GM20431 (cell line): ENCODE measurements around the gene PLEKHG3.

Experiments
- in situ Hi-C: fragments of 300-500 bp; cut with MseI, MboI; formaldehyde crosslinking; loops from one replicate; pipeline ENCODE4 v1.15.0; 2020; ENCODE audit warnings: low sequenced_read_pairs; ENCODE audit not compliant: unreplicated experiment

PLEKHG3 gene

GRCh38 chr14:64758691-64759554 lies 54.7 kb downstream of the PLEKHG3 start:
- in situ Hi-C loops = no loop called here

DNA sequence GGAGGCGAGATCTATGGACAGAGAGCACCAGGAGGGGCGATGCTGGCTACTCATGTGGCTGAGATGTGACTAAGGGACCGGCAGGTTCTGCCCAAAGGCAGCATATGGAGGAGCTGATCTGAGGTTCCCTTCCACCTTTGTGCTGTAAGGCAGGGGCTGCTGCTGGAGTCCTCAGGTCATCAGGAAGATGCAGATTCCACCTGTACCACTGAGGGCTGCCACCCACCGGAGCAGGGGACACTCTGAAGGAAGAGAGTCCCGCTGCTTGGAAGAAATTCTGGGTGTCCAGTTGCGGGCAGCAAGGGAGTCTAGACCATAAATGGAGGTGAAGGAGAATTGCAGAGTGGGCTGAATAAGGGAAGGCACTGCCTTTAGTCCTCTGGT lies 55.3 kb downstream of the PLEKHG3 start:
- in situ Hi-C loops = no loop called here

- in situ Hi-C loops = no loop called here
Observed at GRCh38 chr14:64760146-64760755, 56.0 kb downstream of the PLEKHG3 start.

- in situ Hi-C loops = no loop called here
Observed at GRCh38 chr14:64760916-64761315, 56.7 kb downstream of the PLEKHG3 start.

- in situ Hi-C loops = no loop called here
Observed at GRCh38 chr14:64761441-64762043, 57.3 kb downstream of the PLEKHG3 start.

DNA sequence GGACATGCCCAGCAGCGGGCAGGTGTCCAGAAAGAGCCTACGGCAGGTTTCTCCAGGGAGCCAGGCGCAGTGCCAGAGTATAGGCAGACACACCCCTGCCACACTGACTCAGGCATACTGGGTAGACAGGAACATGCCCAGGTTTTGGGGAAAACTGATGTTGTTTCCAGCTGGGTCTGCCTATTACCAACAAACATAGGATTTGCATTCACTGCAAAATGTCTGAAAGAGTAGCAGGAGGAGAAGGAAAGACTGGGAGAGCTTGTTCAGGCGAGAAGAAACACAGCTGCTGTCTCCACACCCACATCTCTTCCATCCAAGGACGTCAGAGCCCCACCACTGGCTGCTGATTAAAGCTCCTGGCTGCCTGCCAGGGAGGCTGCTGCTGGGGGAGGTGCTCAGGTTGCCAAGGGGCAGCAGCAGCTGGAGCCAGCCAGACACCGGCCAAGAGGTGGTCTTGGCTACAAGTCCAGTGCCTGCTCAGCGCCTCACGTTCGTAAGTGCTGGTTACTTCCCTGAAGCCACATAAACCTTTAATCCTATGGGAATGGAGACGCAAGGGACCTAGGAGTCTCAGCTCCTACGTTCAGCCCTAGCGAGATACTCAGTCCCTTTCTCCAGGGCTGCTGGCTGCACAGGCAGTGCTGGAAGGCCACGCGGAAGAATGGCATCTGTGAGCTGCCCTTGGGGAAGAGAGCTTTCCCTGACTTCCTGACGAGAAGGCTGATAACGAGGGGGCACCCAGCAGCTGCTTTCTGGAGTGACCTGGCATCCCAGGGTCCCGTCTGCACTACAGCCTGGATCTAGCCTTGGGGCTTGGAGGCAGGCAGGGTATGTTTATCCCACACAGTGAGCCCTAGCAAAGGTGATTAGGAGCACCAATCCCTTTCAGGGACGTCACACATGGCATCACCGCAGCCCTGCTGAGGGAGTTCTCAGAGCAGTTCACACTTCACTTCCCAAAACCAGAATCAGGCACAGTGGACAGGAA lies 58.1 kb downstream of the PLEKHG3 start:
- in situ Hi-C loops = no loop called here

DNA sequence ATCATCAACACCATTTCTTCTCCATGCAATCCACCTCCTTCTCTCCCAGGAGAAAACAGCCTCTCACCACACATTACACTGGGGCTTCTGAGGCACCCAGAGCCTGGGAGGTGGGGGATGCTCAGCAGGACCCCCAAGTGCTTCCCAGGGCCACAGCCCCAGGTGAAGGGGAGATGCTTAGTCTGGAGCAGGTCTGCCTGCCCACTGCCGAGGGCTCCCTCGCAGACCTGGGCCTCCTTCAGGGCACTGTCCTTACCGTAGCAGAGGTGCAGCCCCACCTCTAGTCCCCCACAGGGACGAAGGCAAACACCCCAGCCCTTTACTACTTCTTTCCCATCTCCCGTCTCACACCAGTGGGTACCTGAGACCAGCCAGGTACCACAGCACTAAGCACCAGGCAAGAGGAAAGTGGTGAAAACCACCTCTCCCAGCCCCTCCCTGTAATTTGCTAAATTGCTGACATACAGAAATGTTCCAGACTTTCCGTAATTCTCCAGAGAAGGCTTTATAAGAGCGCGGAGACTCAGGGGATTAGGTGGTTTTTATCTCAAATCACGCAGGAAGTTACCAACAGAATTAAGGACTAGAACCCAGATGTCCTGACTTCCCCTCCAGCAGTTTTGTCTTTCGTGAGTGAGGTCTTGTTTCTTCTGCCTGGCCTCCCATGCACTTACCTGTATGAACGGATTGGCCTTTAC lies 59.0 kb downstream of the PLEKHG3 start:
- in situ Hi-C loops = no loop called here

DNA sequence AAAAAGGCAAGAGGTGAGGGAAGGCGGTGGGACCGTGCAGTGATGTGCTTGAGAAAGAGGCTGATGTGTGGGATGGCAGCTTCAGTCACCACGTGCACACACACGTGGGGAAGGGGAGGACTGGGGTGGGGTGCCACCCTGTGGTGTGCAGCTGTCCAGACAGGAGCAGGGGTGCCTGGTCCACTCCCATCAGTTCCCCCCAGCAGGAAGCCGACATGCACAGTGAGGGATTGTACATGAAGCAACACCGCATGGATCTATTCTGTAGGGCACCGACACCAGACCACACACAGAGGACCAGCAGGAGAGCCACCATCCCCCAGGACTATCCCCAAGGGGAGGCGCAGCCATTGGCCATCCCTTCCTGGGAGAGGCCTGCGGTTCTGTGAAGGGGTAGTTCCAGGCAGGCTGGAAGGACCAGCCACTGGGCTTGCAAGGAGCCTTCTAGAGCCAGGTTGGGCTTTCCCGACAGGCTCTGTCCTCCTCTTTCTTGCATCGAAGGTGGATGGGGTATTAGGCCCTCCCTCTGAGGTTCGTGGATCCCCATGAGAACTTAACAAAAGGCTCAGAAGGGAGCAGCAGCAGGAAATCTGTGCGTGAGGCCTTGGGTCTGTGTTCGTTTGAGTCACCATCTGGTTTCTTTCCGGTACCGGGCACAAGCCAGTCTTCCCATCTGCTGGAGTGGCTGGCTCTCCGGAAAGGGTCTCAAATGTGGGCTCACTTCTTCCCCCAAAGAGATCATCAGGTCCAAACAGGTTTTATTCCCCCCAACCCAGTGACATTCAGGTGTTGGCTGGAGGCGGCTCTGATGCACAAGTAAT lies 59.8 kb downstream of the PLEKHG3 start:
- in situ Hi-C loops = no loop called here

- in situ Hi-C loops = no loop called here
Observed at GRCh38 chr14:64764641-64765520, 60.7 kb downstream of the PLEKHG3 start.

GRCh38 chr14:64765740-64766302 lies 61.6 kb downstream of the PLEKHG3 start:
- in situ Hi-C loops = no loop called here

DNA sequence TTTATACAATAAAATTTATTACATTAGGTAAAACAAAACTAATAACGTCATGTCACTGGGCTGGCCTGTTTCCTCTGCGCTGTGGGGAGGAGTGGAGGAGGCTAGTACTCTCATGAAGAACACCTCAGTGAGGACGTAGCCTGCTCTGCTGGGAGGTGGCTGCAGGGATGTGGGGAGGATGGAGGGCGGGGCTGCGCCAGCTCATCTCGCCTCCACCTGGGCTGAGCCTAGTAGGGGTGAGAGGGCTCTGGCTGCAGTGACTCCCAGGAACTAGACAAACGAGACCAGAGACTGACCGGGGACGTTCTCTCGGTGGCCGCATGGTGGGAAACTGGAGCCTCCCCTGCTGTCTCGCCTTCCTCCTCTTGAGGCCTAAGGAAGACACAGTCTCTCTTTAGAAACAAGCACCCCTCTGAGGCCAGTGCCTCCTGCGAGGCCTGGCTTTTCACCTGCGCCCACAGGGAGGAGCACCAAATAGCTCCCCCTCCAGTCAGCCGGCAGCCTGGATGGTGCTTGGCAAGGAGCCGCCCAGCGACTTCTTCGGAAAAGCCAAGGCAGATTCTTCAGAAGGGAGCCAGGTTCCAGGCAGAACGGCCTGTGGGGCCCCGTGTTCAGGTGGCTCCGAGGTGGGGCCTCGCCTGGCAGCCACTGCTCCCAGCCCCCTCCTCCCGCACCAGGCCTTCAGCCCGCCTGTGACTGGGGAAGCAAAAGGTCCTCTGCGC lies 62.4 kb downstream of the PLEKHG3 start:
- in situ Hi-C loops = no loop called here

DNA sequence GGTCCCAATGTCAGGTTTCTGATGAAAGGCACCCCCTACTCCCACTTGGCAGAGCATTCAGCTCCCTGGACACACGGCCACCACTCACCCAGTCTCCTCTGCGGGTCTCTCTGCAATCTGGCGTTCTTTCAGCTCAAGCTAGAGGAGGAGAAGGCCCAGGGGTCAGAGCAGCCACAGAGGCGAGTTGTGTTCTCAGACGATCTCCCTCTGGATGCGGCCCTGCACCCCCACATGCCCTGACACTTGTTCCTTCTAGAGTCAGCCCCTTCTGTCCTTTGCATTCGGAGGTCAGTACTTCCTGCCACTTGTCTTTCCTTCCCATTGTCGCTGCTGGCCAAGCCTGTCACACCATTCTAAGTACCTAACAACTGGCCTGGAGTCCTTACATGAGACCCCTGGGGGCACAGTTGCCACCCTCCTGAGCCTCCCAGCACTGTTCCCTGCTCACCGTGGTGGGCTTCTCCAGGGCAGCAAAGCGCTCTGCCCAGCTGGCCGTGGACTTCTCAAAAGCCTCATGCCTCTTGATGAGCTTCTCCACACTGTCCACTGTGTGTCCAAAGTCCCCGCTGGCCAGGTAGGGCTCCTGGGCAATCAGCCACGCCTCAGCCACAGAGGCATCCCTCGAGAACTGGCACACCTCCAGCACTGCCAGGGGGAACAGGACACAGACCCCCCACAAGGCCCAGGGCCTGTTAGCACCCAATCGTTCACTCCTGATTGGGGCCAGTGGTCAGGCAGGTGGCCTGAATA lies 63.2 kb downstream of the PLEKHG3 start:
- in situ Hi-C loops = no loop called here

DNA sequence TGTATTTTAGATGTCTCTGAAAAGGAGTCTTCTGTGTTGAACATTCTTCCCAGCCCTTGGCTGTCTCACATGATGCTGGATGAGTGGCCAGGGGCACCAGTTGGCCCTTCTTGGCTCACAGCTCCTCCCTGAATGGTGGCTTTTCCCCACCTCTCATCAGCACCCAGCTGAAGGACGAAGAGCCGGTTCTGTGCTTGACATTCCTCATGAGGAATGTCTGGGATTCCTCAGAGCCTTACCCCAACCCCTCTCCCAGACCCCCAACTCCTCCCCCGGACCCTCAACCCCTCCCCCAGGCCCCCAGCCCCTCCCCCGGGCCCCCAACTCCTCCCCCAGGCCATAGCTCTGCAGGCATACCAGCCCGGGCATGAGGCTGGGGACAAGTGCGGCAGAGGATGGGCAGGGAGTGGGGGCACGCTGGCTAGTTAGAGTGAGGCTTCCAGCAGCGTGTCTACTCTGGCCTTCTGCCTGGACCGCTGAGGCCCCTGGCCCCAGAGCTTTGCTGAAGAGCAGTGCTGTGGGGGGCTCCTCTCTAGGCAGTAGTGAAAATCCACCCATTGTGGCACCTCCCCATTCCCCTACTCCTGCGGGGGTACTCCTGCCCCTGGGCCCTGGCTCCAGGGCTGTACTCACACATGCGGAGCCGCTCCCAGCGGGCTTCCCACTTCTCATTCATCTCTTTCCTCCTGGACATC lies 64.3 kb downstream of the PLEKHG3 start:
- in situ Hi-C loops = no loop called here

DNA sequence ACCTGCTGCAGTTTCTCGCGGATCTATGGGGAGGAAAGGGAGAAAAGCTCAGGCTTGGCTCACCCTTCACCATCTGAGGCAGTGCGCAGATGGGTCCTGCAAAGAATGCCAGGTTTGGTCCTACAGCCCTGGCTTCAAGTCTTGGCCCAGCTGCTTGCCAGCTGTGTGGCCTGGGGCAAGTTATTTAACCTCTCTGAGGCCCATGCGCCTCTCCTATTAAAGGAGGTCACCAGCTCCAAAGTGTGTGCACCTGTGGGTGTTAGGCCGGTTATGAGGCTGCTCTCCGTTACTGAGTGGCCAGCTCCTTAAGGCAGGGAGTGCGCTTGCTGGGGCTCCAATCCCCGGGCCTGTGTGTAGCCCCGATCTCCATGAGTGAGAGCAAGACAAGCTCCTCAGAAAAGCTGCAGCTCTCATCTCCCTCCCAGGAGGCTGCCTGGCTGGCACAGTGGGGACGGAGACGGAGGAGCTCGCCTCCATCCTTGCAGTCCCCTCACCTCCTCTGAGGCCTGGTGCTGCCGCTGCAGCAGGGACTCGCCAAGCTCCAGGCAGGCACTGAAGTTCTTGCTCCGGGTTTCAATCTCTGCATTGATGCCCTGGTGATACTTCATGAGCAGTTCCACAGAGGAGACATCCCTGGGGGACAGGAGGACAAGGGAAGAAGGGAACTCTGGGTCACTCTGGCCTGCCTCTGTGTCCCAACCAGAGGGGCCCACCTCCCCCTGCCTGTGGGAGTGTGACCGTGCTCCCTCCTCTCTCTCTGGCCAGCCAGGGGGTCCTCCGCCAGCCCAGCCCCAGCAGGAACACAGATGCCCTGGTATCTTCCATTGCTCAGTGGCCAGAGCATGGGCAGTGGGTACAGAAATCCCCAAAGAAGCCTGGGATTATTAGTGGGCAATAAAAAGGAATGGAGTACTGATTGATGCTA lies 65.1 kb downstream of the PLEKHG3 start:
- in situ Hi-C loops = no loop called here

- in situ Hi-C loops = no loop called here
Observed at GRCh38 chr14:64770751-64771150, 66.5 kb downstream of the PLEKHG3 start.
